LNCaP clone FGC (cell line): ENCODE measurements around the gene CCL5.

ENCODE experiments used
- DNase-seq: peaks from one replicate; pipeline ENCODE4 v3.0.0-alpha.2; 2011; ENCODE audit warnings: low read depth
- H3K4me3 ChIP-seq: 2 replicates; pipeline ENCODE4 v1.5.1; 2011; ENCODE audit warnings: mild to moderate bottlenecking, low read depth, low read length, control low read depth
- CTCF ChIP-seq: IDR thresholded peaks from 2 replicates; pipeline ENCODE4 v1.5.1; 2012; ENCODE audit warnings: mild to moderate bottlenecking; ENCODE audit not compliant: control insufficient read depth, insufficient read depth; ENCODE audit errors: extremely low read depth

CCL5 gene

DNA sequence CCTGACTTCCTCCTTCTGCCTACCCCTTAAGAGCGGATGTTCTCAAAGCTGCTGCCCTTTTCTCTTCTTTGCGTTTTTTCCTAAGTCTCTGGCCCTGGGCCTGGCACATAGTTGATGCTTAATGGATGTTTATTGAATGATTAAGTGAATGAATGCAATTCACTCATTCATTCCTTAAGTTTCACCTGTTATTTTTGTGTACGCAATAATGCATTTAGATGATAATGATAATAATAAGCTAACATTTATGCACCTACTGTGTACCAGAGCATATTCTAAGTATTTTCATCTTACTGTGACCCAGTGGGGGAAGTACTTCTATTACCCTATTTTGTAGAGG lies 4.4 kb downstream of the CCL5 start:
- no peak for TF ChIP-seq CTCF
- H3K4me3 ChIP-seq: no peak overlapping the region
- no peak for DNase-seq

- H3K4me3 ChIP-seq: no peak overlapping the region
- DNase-seq: no peak
Observed at GRCh38 chr17:35875072-35875799, 4.9 kb downstream of the CCL5 start.

GRCh38 chr17:35872196-35872980 lies 7.8 kb downstream of the CCL5 start:
- no peak overlapping the region for H3K4me3 ChIP-seq
- TF ChIP-seq CTCF: no peak
- DNase-seq: no peak

More at GRCh38 chr17:35875072-35875799, 4.9 kb downstream of the CCL5 start:
- TF ChIP-seq CTCF: no peak

DNA sequence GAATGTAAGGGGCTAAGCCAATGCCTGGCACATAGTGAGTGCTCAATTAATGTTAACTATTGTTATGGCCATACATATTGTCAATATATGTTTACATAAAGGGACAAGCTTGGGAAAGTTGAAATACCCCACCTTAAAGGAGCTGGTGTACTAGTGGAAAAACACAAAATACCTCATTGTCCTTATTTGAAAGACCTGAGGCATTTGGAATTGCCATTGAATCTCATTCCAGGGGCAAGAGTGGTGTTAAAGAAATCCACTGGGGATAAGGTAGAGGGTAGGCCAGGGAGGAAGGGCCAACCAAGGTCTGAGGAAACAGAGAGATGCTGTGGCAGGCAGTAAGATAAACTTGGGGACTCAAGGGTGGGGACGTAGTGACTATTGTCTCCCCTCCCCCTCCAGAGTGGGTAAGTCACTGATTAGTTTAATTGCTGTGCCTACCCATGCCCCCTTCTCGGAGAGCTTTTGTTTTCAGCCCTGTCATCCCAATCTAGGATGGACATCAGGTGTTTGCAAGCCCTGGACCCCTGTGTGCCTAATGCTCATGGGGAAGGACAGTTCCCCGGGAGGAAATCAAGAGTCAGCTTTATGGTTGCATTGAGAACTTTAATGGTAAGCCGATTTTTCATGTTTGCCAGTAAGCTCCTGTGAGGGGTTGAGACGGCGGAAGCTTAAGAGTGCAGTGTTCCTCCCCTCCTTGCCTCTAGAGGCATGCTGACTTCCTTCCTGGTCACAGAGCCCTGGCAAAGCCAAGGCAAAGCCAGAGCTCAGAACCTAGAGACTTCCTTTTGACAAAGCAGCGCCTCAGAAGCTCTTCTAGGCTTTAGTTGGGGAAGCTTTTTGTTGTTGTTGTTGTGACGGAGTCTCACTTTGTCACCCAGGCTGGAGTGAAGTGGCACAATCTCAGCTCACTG lies 9.0 kb downstream of the CCL5 start:
- DNase-seq: no peak
- no peak for TF ChIP-seq CTCF

DNA sequence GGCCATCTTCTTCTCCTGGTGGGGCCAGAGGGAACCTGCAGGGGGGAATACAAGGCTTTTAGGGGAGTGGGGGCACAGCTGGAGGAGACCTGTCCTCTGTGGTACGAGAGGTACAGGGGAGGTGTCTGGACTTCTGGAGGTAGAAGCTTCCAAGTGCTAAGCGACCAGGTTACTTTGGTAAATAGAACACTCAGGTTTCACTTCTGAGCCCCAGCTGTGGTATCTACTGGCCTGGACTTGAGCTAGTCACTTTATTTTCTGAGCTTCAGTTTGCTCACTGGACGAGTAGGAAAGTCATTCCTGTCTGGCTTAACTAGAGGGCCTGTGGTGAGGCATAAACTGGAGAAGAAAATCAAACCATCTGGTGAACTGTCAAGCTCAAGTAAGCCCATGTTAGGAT lies 11.4 kb downstream of the CCL5 start, which contains the start of gene HEATR9:
Gene HEATR9 (minus strand): TSS at position 155 of the 400 bp plus-strand sequence. CDS start 149 bp downstream, at position 6.
- TF ChIP-seq CTCF: no peak
- H3K4me3 ChIP-seq: no peak within 1 kb of the TSS
- no peak for DNase-seq

More for the DNA sequence above, 9.0 kb downstream of the CCL5 start:
- no peak overlapping the region for H3K4me3 ChIP-seq

- DNase-seq: no peak
- TF ChIP-seq CTCF: no peak
- H3K4me3 ChIP-seq: no peak overlapping the region
Observed at GRCh38 chr17:35867574-35867973, 12.6 kb downstream of the CCL5 start.
